Activated CD4-positive, alpha-beta T cell treated with anti-CD3 and anti-CD28 coated beads, Interleukin-2, amount 50 U/mL, for 16 hours (primary cell): ENCODE results near the gene HTR7.
A peak's percentile ranks its signal among the peaks of the same experiment; 100 is the strongest.
"Not testable (repeated sequence)": the region's sequence is repeated elsewhere in the genome, so short reads cannot be mapped to it uniquely, and the experiment has no call there.

ENCODE experiments used
- DNase-seq: peaks from one replicate; pipeline ENCODE4 v3.0.0-alpha.2; 2020

The HTR7 gene

DNA sequence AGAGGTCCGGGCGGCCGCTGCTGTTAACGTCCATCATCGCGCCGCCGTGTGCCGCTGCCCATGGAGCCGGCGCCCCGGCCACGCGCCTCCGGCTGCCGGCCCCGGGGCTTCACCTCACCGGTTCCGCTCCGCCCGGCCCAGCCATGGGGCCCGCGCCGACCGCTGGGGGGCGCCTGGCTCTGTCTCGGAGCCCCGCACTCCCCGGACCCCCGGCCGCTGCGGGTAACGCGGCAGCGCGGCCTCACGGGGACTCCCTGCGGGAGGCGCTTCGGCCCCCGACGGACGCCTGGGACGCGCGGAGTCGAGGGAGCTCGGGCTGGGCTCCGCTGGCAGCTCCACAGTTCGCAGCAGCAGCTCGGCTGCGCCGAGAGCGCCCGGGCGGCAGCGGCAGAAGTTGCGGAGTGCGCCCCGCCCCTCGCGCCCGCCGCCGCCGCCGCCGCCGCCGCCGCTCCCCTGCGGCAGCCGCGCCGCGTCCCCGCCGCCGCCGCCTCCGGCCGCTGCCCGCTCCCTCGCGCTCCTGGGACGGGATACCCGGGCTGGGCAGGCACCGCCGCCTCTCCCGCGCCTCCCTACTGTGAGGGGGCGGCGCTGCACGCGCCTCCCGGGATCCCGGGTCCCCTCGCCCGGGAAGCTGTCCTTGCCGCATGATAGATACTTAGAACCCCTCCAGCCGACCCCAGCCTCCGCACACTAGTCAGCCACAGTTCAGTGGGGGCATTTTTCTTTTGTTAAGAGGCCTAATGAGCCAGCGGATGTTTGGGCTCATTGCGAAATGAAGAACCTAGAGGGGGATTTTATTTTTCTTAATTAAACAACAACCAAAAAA lies at the start of gene HTR7:
HTR7 (minus strand) TSS at position 405 of the 826 bp plus-strand sequence; CDS start at position 37, 368 bp downstream.
- peak; percentile 46 for DNase-seq

DNA sequence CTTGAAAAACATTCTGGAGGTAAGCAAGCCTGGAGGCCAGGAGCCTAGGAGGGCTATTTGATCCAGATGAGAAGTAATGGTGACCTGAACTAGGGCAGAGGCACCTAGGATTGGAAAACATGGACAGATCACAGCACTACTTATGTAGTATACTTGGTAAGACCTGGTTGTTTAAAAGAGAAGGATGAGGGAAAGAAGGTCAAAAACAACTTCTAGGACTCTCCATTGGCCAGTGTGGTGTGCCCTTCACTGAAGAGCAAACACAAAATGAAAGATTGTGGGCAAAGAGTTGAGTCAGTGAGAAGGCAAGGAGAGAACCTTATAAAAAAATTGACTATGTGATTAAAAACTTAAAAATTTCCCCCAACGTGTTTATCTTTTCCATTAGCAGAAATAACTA lies 48.8 kb upstream of the HTR7 start:
- peak; percentile 34 for DNase-seq

- peak; percentile 59 for DNase-seq
Observed at GRCh38 chr10:90905925-90906324, 48.1 kb upstream of the HTR7 start.

GRCh38 chr10:90896916-90897315 lies 39.1 kb upstream of the HTR7 start:
- not testable (repeated sequence) for DNase-seq

DNA sequence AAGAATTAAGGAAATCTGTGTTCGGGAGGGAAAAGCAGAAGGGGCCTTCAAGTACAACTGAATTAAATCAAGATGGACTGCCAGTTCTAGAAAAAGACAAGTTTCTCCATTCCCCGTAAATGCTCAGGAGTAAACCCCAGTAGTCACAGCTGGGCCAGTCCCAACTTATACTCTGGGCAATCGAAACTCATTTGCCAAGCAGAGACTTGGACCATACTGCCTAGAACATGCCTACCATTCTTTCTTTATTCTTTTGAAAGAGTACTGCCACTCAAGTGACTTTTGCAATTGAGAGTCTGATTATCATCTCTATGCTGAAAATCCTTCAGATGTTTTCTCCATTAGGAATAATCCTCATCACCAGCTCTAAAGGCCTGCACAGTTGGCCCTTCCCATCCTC lies 35.4 kb upstream of the HTR7 start:
- DNase-seq = no peak

GRCh38 chr10:90890347-90890746 lies 32.5 kb upstream of the HTR7 start:
- no peak for DNase-seq

DNA sequence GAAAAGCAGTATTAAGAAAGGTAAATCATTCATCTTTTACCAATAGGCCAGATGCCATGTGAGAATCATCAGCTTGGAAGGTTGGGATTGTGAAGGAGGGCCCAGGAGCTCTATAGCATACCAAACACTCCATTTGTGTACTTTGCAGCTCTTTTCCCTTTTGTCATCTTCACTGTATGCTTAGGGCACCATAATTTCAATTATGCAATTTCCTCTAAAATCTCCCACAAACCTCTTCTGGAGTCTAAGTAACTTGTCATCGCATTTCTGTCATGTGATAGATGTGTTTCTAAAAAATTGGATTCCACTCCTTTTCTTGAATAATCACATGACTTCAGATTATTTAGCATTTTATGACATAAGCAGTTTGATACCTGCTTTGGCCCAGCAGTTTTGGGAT lies 31.8 kb upstream of the HTR7 start:
- DNase-seq = no peak

GRCh38 chr10:90888387-90888786 lies 30.5 kb upstream of the HTR7 start:
- no peak for DNase-seq

DNA sequence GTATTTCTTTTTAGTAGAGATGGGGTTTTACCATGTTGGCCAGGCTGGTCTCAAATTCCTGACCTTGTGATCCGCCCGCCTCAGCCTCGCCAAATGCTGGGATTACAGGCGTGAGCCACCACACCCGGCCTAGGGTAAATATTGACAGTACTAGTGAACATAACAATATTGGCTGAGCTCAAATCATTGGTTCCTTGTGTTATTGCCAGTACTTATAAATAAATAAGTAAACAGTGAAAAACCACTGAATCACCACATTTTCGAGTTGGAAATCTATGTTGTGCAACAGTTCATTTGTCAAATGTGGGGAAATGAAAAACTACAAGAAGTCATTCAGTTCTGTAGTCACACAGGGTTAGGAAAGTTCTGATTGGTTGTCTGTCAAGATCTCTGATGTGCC lies 29.7 kb upstream of the HTR7 start:
- DNase-seq = no peak

DNA sequence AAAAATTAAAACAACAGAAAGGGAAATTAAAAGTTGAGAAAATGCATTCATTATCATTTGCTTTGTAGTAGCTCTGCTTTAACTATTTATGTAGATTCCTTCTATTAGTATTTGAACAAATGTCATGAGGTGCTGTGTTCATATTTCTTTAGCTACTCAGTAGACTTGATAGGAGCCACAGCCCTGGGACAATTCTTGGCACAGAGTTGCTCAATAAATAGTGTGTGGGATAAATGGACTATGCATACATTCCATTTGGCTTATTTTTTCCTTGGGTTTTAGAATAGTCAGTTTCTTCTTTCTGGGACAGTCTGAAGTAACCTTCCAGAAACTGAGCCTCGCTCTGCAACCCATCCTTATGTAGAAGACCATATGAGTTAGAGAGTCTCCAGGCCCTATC lies 27.3 kb upstream of the HTR7 start:
- DNase-seq = no peak

DNA sequence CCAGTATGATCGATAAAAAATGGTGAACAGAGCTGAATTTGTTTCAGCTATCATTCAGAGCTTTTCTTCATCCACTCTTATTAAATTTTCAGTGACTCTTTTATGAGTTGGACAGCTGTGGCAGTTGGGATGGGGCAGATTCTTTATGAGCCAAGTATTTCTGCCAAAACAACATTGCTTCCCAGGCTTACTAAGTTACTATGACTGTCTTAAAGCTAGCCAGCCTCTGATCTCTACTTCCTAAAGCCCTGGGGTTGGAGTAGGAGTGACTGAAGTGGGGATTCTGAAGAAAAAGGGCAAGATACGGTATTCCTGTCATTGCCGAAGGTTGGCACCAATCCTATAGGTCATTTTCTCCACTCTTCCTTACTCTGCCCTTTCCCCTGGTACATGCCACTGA lies 26.6 kb upstream of the HTR7 start:
- DNase-seq = no peak

DNA sequence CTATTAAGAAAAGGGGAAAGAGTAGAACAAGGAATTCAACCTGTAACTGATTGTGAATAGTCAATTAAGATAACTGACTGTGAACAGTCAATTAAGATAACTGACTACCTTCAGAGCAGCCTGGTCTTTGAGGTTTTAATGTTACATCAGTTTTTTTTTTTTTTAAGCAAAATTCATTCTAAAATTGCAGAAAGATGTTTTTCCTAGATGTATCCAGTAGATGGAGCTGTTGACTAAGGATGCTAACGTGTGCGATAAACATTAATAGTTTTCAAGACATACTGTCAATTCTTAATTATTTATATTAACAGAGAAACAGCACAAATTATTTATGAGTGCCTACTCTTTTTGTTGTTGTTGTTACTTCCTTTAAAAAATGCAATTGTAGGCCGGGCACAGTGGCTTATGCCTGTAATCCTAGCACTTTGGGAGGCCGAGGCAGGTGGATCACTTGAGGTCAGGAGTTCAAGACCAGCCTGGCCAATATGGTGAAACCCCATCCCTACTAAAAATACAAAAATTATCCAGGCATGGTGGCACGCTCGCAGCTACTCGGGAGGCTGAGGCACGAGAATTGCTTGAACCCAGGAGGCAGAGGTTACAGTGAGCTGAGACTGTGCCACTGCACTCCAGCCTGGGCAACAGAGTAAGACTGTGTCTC lies 22.4 kb upstream of the HTR7 start:
- DNase-seq = peak; percentile 12

DNA sequence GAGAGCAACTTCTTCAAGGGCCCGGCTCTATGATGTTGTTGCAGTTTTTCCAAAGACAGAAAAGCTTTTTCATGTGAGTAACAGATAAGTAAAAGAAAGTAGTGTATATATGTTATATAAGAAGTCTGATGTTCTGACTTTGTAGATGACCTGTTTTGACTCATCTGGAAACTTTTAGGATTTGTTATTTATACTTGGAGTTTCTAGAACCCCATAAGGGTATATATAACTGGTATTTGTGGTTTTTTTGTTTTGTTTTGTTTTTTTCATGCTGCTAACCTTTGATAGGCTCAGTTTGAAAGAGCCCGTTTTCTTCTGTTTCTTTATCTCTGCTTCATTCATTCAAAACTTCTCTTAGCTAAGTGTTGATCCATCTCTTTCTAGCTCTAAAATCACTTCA lies 21.2 kb upstream of the HTR7 start:
- DNase-seq = peak; percentile 30

DNA sequence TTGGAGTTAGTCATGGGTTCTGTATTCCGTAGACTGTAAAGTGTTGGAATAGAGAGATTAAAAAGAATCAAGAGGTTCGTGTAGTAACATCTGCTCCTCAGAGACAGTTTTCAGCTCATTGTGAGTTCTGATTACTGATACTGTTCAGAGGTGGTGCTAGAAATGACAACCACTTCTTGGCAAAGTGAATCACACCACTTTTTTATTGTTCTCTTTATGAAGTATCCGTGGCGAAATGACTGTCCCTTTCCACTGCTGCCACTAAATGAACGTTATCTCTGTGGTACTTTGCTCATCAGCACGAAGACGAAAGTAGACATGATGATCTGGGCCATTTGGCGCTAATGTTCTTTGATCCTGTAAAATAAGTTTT lies 14.8 kb upstream of the HTR7 start:
- DNase-seq = peak; percentile 85

GRCh38 chr10:90871766-90872647 lies 14.2 kb upstream of the HTR7 start, which contains the start of gene RPP30:
RPP30 (plus strand) TSS chr10:90871974; CDS start chr10:90871987, 13 bp downstream.
- peak; percentile 90 for DNase-seq

DNA sequence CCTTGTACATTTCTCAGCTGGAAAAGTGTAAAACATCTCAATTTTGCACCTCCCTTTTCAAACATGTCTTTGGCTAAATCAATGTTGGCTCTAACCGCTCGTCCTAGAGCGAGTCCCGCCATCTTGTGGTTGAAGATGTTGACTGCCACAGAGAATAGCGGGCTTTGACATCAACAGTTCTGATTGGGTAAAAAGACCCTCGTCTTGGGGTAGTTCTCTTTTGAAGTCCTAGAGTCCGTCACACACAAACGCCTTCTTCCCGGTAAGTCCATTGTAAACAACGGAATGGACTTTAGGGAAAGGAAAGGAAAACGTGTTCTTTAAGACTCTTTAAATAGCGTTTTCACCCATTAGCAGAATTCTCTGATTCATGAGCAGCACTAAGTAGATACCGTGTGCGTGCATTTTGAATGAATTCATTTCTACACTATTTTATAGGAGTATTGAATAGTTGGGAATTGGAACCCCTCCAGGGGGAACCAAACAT lies 13.5 kb upstream of the HTR7 start:
- peak; percentile 74 for DNase-seq

- no peak for DNase-seq
Observed at GRCh38 chr10:90866050-90866598, 8.3 kb upstream of the HTR7 start.

DNA sequence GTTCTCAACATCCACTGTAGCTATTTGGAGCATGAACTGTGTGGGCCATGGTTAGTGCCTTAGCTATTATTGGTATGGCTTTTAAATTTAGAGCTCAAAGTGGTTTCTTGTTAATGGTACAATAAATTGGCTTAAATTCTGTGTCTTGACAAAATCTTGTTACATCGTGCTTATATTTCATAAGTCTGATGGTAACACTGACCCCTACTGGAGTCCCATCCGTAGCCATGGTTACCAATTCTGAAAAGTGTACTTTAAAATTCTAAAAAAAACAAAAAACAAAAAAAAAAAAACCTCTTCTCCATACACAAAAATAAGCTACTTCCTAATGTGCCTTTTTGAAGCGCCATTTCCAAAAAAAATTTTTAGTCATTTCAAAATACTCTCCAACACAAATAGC lies 7.6 kb upstream of the HTR7 start:
- DNase-seq = no peak

DNA sequence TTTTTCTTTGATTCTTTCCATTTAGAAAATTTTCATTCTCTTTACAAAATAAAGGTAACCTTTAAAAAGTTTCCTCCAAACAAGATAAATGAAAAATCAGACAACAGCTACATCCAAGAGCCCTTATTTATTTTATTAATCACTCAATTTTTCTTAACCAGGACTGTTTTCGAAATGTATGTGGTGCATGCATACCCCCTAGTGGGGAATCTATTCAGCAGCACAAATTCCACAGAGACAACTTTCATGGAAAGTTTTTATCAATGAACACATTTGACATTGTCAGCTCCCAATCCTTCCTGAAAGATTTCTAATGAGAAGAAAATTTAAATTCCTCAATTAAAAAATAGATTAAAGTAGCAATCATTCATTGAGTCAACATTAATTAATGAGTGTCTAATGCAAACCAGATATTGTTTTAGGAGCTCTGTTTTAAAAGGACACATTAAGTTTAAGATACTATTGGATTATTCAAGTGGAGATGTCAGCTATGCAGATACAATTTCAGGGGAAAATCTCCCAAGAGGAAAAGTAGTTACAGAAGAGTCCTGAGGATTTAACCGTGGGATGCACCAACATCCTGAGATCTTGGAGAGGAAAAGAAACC lies 5.2 kb upstream of the HTR7 start:
- no peak for DNase-seq

DNA sequence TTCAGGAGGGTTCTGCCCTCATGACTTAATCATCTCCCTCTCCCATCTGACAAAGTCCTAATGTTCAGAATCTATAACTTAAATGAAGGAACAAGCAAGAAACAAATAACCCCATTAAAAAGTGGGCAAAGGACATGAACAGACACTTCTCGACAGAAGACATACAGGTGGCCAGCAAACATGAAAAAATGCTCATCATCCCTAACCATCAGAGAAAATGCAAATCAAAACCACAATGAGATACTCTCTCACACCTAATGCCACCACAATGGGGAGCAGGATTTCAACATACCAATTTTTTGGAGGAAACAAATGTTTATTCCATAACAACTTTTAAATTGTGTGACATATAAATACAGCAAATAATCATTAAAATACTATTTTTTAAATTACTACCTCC lies 3.0 kb upstream of the HTR7 start:
- DNase-seq = no peak

DNA sequence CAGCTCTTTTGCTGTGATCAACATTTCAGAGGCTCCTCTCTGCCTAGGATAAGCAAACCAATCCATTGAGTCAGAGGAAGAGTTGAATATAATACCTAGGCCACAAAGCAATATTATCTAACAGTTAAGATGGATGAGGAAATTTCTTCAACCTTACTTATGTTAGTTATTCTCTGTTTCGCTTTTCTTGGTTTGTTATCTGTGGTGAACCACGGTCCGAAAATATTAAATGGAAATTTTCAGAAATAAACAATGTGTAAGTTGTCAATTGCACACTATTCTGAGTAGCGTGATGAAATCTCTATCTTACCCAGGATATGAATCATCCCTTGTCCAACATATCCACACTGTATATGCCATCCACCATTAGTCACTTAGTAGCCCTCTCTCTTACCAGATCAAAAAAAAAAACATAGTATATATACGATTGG lies 1.5 kb upstream of the HTR7 start:
- peak; percentile 17 for DNase-seq

DNA sequence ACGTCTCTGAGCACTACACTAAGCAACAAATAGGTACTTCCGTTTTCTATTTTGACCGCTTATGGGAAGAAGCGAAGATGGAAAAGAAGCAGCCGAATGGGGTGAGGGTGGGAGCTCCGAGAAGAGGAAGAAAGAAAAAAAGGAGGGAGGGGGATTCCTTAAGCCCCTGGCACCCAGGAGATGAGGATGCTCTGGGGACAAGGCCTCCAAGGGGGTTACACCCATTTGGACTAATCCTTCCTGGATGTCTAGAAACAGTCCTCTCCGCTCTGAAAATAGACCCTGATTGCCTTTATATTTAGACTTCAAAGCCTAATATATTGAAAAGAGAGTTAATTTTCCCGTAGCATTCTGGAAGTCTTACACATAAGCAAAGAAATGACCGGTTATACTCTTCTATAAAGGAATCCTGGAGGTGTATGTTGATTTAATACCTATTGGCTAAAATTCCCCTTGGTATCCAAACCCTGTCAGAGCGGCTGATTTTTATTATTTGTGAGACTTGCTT lies 676 bp upstream of the HTR7 start:
- DNase-seq = no peak
